Measurements from ENCODE around the gene CLIC4. TPM values are rescaled to one million over a fixed set of nuclear protein-coding genes. Genes with fewer than 3 reads are reported as not detected.

Gene CLIC4
- total and polyA plus RNA-seq, 9 of the 15 experiments (the other 6 are each of a cell fraction or from before 2014, with no cell fraction given), result 16.0 to 67.5 (median 38.4) TPM

- H3K4me1 ChIP-seq (replicated peaks in 1 of 2; ENCODE audit: control insufficient read depth in 2 of 2, insufficient read depth in 2 of 2, low read length in 2 of 2), result peaks cover 39 to 43% of the 10 kb centered on the region in 2 experiments
These were observed 6.0 kb upstream of the CLIC4 start for GRCh38 chr1:24739241-24739640.

GRCh38 chr1:24742090-24742938 lies 2.9 kb upstream of the CLIC4 start:
- in situ Hi-C loops (cut with MboI), result no loop called here
- H3K36me3 ChIP-seq (ENCODE audit: control insufficient read depth, insufficient read depth, low read length), result no peaks in the 10 kb centered on the region
- no TSS peak for BruUV-seq (replicated peaks)
- H4K20me1 ChIP-seq (replicated peaks; ENCODE audit: control insufficient read depth, insufficient read depth, low read length), result no peaks in the 10 kb centered on the region
- H3K4me2 ChIP-seq (ENCODE audit: insufficient read depth, low read length), result peak overlapping the region; percentile 25
- ChIA-PET POLR2A (interaction anchor here (0.7 to 2.1 kb wide), 3 partner anchors 10 to 14 kb away, joined by 3 to 12 read pairs (median 5); no protein-coding TSS in a partner anchor), CTCF (ENCODE audit: low intra/inter-chr PET ratio) (no interaction called here)
- FAIRE-seq (peak; percentile 23), DNase-seq (ENCODE audit: extremely low read depth in 1 of 4, low spot score in 3 of 4) (peak; percentile 36 to 70 (median 50)), ATAC-seq (no peak)
- H3K9me3 ChIP-seq (replicated peaks; ENCODE audit: control insufficient read depth, insufficient read depth, low read depth, low read length), result no peaks in the 10 kb centered on the region
- H2AFZ ChIP-seq (ENCODE audit: low read depth, low read length), result peak overlapping the region; percentile 91
- H3K27ac ChIP-seq (ENCODE audit: extremely low read depth, low read depth, low read length), result peak overlapping the region; percentile 58; the same call in 2 of the 3 replicates
- no peak overlapping the region for H3K4me3 ChIP-seq
- intact Hi-C loops (cut with micrococcal nuclease), result no loop called here
- peaks cover 29 to 43% of the 10 kb centered on the region in 2 experiments for H3K4me1 ChIP-seq (replicated peaks in 1 of 2; ENCODE audit: control insufficient read depth in 2 of 2, insufficient read depth in 2 of 2, low read length in 2 of 2)
- H3K79me2 ChIP-seq (ENCODE audit: control insufficient read depth, insufficient read depth, low read length), result peaks cover 20% of the 10 kb centered on the region
- 46% methylated on average over 9 of the region's 9 CpGs for WGBS (ENCODE audit: insufficient coverage, low coverage, missing lambda C conversion rate)
- peaks cover 3% of the 10 kb centered on the region for H3K9me1 ChIP-seq (ENCODE audit: control insufficient read depth, insufficient read depth, low read length)
- no peaks in the 10 kb centered on the region for H3K27me3 ChIP-seq (ENCODE audit: control insufficient read depth in 2 of 2, insufficient read depth in 2 of 2, low read length in 2 of 2)
- H3K9ac ChIP-seq (ENCODE audit: insufficient read depth in 1 of 2, low read depth in 2 of 2, low read length in 2 of 2), result peak overlapping the region in 1 of 2 experiments; percentile 17; a peak in 3 of 4 replicates
- peak; percentile 46 for TF ChIP-seq BRD9 (IDR thresholded peaks at IDR 0.05; ENCODE audit: low read depth, partially characterized antibody)
- no peak for TF ChIP-seq FOXM1 (IDR thresholded peaks at IDR 0.05; ENCODE audit: low read depth)
- no peak for TF ChIP-seq FOXM1 (CRISPR knock-in tag; IDR thresholded peaks at IDR 0.05; ENCODE audit: low read depth)
- TF ChIP-seq NFIX (CRISPR knock-in tag; IDR thresholded peaks at IDR 0.05; ENCODE audit: low read depth), result no peak
- no peak for TF ChIP-seq IRF2 (CRISPR knock-in tag; IDR thresholded peaks at IDR 0.05)
- TF ChIP-seq RBM14 (IDR thresholded peaks at IDR 0.05; ENCODE audit: borderline replicate concordance, insufficient read depth, low read depth, low read length), result no peak
- no peak for TF ChIP-seq NFATC3 (IDR thresholded peaks at IDR 0.05)
- TF ChIP-seq ZBTB34 (CRISPR knock-in tag; IDR thresholded peaks at IDR 0.05), result no peak
- TF ChIP-seq SRSF7 (optimal IDR thresholded peaks at IDR 0.05; ENCODE audit: low read depth, low read length), result no peak

More at GRCh38 chr1:24739241-24739640, 6.0 kb upstream of the CLIC4 start:
- no peaks in the 10 kb centered on the region for H3K9me3 ChIP-seq (replicated peaks; ENCODE audit: control insufficient read depth, insufficient read depth, low read depth, low read length)
- ChIA-PET CTCF (ENCODE audit: low intra/inter-chr PET ratio) (no interaction called here), POLR2A (interaction anchor here (1.0 kb wide), 1 partner anchor 13 kb away, joined by 3 read pairs; no protein-coding TSS in a partner anchor)
- H3K9ac ChIP-seq (ENCODE audit: insufficient read depth in 1 of 2, low read depth in 2 of 2, low read length in 2 of 2), result no peak overlapping the region
- H3K4me2 ChIP-seq (ENCODE audit: insufficient read depth, low read length), result no peak overlapping the region
- no peaks in the 10 kb centered on the region for H3K27me3 ChIP-seq (ENCODE audit: control insufficient read depth in 2 of 2, insufficient read depth in 2 of 2, low read length in 2 of 2)
- in situ Hi-C loops (cut with MboI) (no loop called here), intact Hi-C loops (cut with micrococcal nuclease) (no loop called here)
- peaks cover 3% of the 10 kb centered on the region for H3K9me1 ChIP-seq (ENCODE audit: control insufficient read depth, insufficient read depth, low read length)
- H3K79me2 ChIP-seq (ENCODE audit: control insufficient read depth, insufficient read depth, low read length), result no peaks in the 10 kb centered on the region
- no peak overlapping the region for H3K27ac ChIP-seq (ENCODE audit: extremely low read depth, low read depth, low read length)
- no peak overlapping the region for H3K4me3 ChIP-seq
- H2AFZ ChIP-seq (ENCODE audit: low read depth, low read length), result no peak overlapping the region
- FAIRE-seq, result no peak
- DNase-seq (ENCODE audit: extremely low read depth in 1 of 4, low spot score in 3 of 4), result no peak
- WGBS (ENCODE audit: insufficient coverage, low coverage, missing lambda C conversion rate), result 91% methylated on average over 9 of the region's 9 CpGs
- H4K20me1 ChIP-seq (replicated peaks; ENCODE audit: control insufficient read depth, insufficient read depth, low read length), result no peaks in the 10 kb centered on the region
- no peaks in the 10 kb centered on the region for H3K36me3 ChIP-seq (ENCODE audit: control insufficient read depth, insufficient read depth, low read length)
- BruUV-seq (replicated peaks), result no TSS peak
- ATAC-seq, result no peak
- TF ChIP-seq NFXL1 (CRISPR knock-in tag; IDR thresholded peaks at IDR 0.05) (no peak), HMG20A (CRISPR knock-in tag; conservative IDR thresholded peaks at IDR 0.05) (no peak), POU5F1 (IDR thresholded peaks at IDR 0.05; ENCODE audit: borderline replicate concordance, low read depth, low read length, partially characterized antibody) (no peak), ZNF134 (CRISPR knock-in tag; conservative IDR thresholded peaks at IDR 0.05) (no peak)

All from K562 (cell line).